Measurements from ENCODE around the gene KCTD10. TPM values are rescaled to one million over a fixed set of nuclear protein-coding genes. Genes with fewer than 3 reads are reported as not detected.

Gene KCTD10
- total RNA-seq, 1 donor from 2014 or later, result 128 TPM

GRCh38 chr12:109513977-109514376 is 36.9 kb upstream of the KCTD10 start:
- no peaks in the 10 kb centered on the region for H3K9me3 Mint-ChIP-seq (ENCODE audit: unreplicated experiment)
- H3K4me3 Mint-ChIP-seq (ENCODE audit: unreplicated experiment), result no peak overlapping the region
- no peak for DNase-seq (ENCODE audit: low spot score)
- no peak overlapping the region for H3K27ac Mint-ChIP-seq (ENCODE audit: unreplicated experiment)
- peaks cover 4% of the 10 kb centered on the region for H3K27me3 Mint-ChIP-seq (ENCODE audit: unreplicated experiment)
- peaks cover 10% of the 10 kb centered on the region for H3K4me1 Mint-ChIP-seq (ENCODE audit: unreplicated experiment)
- peaks cover 65% of the 10 kb centered on the region for H3K36me3 Mint-ChIP-seq (ENCODE audit: low read depth, unreplicated experiment)
- TF ChIP-seq CTCF (IDR thresholded peaks at IDR 0.05; ENCODE audit: unreplicated experiment), result no peak

GRCh38 chr12:109513051-109513450 is 36.0 kb upstream of the KCTD10 start:
- H3K9me3 Mint-ChIP-seq (ENCODE audit: unreplicated experiment), result no peaks in the 10 kb centered on the region
- H3K4me1 Mint-ChIP-seq (ENCODE audit: unreplicated experiment), result peaks cover 2% of the 10 kb centered on the region
- no peak for DNase-seq (ENCODE audit: low spot score)
- TF ChIP-seq CTCF (IDR thresholded peaks at IDR 0.05; ENCODE audit: unreplicated experiment), result no peak
- peaks cover 65% of the 10 kb centered on the region for H3K36me3 Mint-ChIP-seq (ENCODE audit: low read depth, unreplicated experiment)
- H3K4me3 Mint-ChIP-seq (ENCODE audit: unreplicated experiment), result no peak overlapping the region
- H3K27me3 Mint-ChIP-seq (ENCODE audit: unreplicated experiment), result peaks cover 4% of the 10 kb centered on the region
- no peak overlapping the region for H3K27ac Mint-ChIP-seq (ENCODE audit: unreplicated experiment)

- no peak for TF ChIP-seq CTCF (IDR thresholded peaks at IDR 0.05; ENCODE audit: unreplicated experiment)
- Mint-ChIP-seq H3K27ac (ENCODE audit: unreplicated experiment) (no peak overlapping the region), H3K9me3 (ENCODE audit: unreplicated experiment) (no peaks in the 10 kb centered on the region), H3K36me3 (ENCODE audit: low read depth, unreplicated experiment) (peaks cover 62% of the 10 kb centered on the region), H3K4me3 (ENCODE audit: unreplicated experiment) (no peak overlapping the region), H3K27me3 (ENCODE audit: unreplicated experiment) (peaks cover 4% of the 10 kb centered on the region), H3K4me1 (ENCODE audit: unreplicated experiment) (peaks cover 2% of the 10 kb centered on the region)
- DNase-seq (ENCODE audit: low spot score), result no peak
Measured at GRCh38 chr12:109512608-109513007, 35.5 kb upstream of the KCTD10 start.

- no peaks in the 10 kb centered on the region for H3K4me1 Mint-ChIP-seq (ENCODE audit: unreplicated experiment)
- H3K27me3 Mint-ChIP-seq (ENCODE audit: unreplicated experiment), result peaks cover 4% of the 10 kb centered on the region
- no peak overlapping the region for H3K27ac Mint-ChIP-seq (ENCODE audit: unreplicated experiment)
- DNase-seq (ENCODE audit: low spot score), result no peak
- no peaks in the 10 kb centered on the region for H3K9me3 Mint-ChIP-seq (ENCODE audit: unreplicated experiment)
- H3K36me3 Mint-ChIP-seq (ENCODE audit: low read depth, unreplicated experiment), result peaks cover 47% of the 10 kb centered on the region
- TF ChIP-seq CTCF (IDR thresholded peaks at IDR 0.05; ENCODE audit: unreplicated experiment), result no peak
- no peak overlapping the region for H3K4me3 Mint-ChIP-seq (ENCODE audit: unreplicated experiment)
Measured at GRCh38 chr12:109510196-109510595, 33.1 kb upstream of the KCTD10 start.

GRCh38 chr12:109504068-109504467 is 27.0 kb upstream of the KCTD10 start:
- Mint-ChIP-seq H3K4me1 (ENCODE audit: unreplicated experiment) (no peaks in the 10 kb centered on the region), H3K27me3 (ENCODE audit: unreplicated experiment) (no peaks in the 10 kb centered on the region), H3K36me3 (ENCODE audit: low read depth, unreplicated experiment) (peaks cover 36% of the 10 kb centered on the region), H3K4me3 (ENCODE audit: unreplicated experiment) (peak overlapping the region; percentile 58), H3K27ac (ENCODE audit: unreplicated experiment) (peak overlapping the region; percentile 27), H3K9me3 (ENCODE audit: unreplicated experiment) (no peaks in the 10 kb centered on the region)
- no peak for DNase-seq (ENCODE audit: low spot score)
- no peak for TF ChIP-seq CTCF (IDR thresholded peaks at IDR 0.05; ENCODE audit: unreplicated experiment)

All from endothelial cell (in vitro differentiated cells).